Measurements from ENCODE around the gene LRRC2. TPM values are rescaled to one million over a fixed set of nuclear protein-coding genes. Genes with fewer than 3 reads are reported as not detected.

LRRC2 gene
- total and polyA plus RNA-seq, 2 donors (not counting 3 experiments of a cell fraction or from before 2014, with no cell fraction given) = 0.14 to 0.73 TPM

DNA sequence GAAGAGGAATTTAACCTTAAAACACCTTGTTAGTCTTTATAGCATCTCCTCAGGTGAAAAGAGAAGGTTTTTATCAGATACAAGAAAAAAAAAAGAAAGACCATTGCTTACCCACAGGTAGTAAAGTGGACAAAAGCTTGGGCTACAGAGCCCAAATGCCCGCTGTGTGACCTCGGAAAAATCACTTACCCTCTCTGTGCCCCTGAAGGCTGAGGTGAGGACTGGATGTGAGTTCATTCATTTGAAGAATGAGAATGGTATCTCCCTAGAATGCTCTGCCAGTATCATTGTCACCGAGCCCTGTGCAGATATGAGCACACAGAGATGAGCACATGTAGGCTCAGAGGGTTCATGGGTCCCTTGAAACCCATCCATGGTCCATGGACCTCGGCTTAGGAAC is 28.6 kb upstream of the LRRC2 start:
- H3K4me2 ChIP-seq (ENCODE audit: insufficient read depth, low read length) = no peak overlapping the region
- FAIRE-seq = no peak
- no TSS peak for BruUV-seq (replicated peaks)
- dilution Hi-C loops (cut with MboI; ENCODE audit: extremely low pct_ligation_motif_present, low sequenced_read_pairs) (no loop called here), intact Hi-C loops (cut with micrococcal nuclease) (no loop called here)
- POLR2A ChIA-PET = no interaction called here
- H3K9me1 ChIP-seq (replicated peaks; ENCODE audit: control insufficient read depth, extremely low read depth, insufficient read depth, low read length) = no peaks in the 10 kb centered on the region
- TF ChIP-seq MYC (IDR thresholded peaks at IDR 0.05; ENCODE audit: low read depth, low read length) (no peak), EZH2 (IDR thresholded peaks at IDR 0.05; ENCODE audit: borderline replicate concordance, low read depth, low read length, severe bottlenecking) (no peak), POLR2A (IDR thresholded peaks at IDR 0.05; ENCODE audit: low read depth, low read length) (no peak), FOS (IDR thresholded peaks at IDR 0.05; ENCODE audit: borderline replicate concordance, insufficient read depth, low read length) (no peak), GATA2 (IDR thresholded peaks at IDR 0.05; ENCODE audit: insufficient read depth, insufficient read length, low read depth, low read length) (no peak), POLR2AphosphoS5 (IDR thresholded peaks at IDR 0.05; ENCODE audit: insufficient read depth, low read depth, low read length) (no peak), JUN (IDR thresholded peaks at IDR 0.05; ENCODE audit: borderline replicate concordance, insufficient read depth, insufficient read length, low read depth) (no peak)
- TF ChIP-seq, protein P1, sequence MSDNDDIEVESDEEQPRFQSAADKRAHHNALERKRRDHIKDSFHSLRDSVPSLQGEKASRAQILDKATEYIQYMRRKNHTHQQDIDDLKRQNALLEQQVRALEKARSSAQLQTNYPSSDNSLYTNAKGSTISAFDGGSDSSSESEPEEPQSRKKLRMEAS (IDR thresholded peaks at IDR 0.05; ENCODE audit: insufficient read depth, insufficient read length) = no peak
- TF ChIP-seq, protein P2, sequence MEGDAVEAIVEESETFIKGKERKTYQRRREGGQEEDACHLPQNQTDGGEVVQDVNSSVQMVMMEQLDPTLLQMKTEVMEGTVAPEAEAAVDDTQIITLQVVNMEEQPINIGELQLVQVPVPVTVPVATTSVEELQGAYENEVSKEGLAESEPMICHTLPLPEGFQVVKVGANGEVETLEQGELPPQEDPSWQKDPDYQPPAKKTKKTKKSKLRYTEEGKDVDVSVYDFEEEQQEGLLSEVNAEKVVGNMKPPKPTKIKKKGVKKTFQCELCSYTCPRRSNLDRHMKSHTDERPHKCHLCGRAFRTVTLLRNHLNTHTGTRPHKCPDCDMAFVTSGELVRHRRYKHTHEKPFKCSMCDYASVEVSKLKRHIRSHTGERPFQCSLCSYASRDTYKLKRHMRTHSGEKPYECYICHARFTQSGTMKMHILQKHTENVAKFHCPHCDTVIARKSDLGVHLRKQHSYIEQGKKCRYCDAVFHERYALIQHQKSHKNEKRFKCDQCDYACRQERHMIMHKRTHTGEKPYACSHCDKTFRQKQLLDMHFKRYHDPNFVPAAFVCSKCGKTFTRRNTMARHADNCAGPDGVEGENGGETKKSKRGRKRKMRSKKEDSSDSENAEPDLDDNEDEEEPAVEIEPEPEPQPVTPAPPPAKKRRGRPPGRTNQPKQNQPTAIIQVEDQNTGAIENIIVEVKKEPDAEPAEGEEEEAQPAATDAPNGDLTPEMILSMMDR (IDR thresholded peaks at IDR 0.05; ENCODE audit: extremely low read depth in 1 of 2, insufficient read depth in 1 of 2, low read depth in 1 of 2, low read length in 2 of 2) = no peak
- H3K4me1 ChIP-seq (ENCODE audit: control insufficient read depth, extremely low read depth, insufficient read depth, low read length) = no peaks in the 10 kb centered on the region
- no peak for DNase-seq (ENCODE audit: low read depth, low spot score)
- no peak overlapping the region for H2AFZ ChIP-seq (ENCODE audit: low read depth, low read length)
- no peak overlapping the region for H3K4me3 ChIP-seq (replicated peaks in 1 of 3; ENCODE audit: insufficient read depth in 1 of 3, low read depth in 1 of 3, low read length in 3 of 3)
- CTCF ChIA-PET = interaction anchor here (1.4 kb wide), 1 partner anchor 35 kb away, joined by 6 read pairs; no protein-coding TSS in a partner anchor
- H3K9me3 ChIP-seq (replicated peaks; ENCODE audit: control insufficient read depth, insufficient read depth, low read length) = no peaks in the 10 kb centered on the region
- no peak overlapping the region for H3K9ac ChIP-seq (replicated peaks; ENCODE audit: extremely low read depth, insufficient read depth, low read length)
- no peaks in the 10 kb centered on the region for H3K36me3 ChIP-seq (ENCODE audit: control insufficient read depth in 2 of 2, extremely low read depth in 1 of 2, insufficient read depth in 2 of 2, low read length in 2 of 2)
- peaks cover 0 to 2% of the 10 kb centered on the region in 2 experiments for H3K27me3 ChIP-seq (ENCODE audit: control insufficient read depth in 2 of 2, insufficient read depth in 2 of 2, low read length in 2 of 2)
- no peaks in the 10 kb centered on the region for H3K79me2 ChIP-seq (ENCODE audit: control insufficient read depth, insufficient read depth, low read length)
- H4K20me1 ChIP-seq (replicated peaks; ENCODE audit: control insufficient read depth, extremely low read depth, insufficient read depth, low read length) = no peaks in the 10 kb centered on the region
- no peak overlapping the region for H3K27ac ChIP-seq (ENCODE audit: insufficient read depth, low read depth, low read length)
